Panc1 (cell line): Measurements from ENCODE around the gene ITGA3.

Experiments used
- POLR2AphosphoS5 ChIP-seq: IDR thresholded peaks from 2 replicates; pipeline ENCODE4 v1.6.1; 2012; ENCODE audit warnings: mild to moderate bottlenecking, low read depth, low read length, moderate library complexity
- SIN3A ChIP-seq: IDR thresholded peaks from 2 replicates; pipeline ENCODE4 v1.6.1; 2012; ENCODE audit warnings: low read depth, mild to moderate bottlenecking, low read length, moderate library complexity, borderline replicate concordance; ENCODE audit not compliant: insufficient read depth
- TCF7L2 ChIP-seq: IDR thresholded peaks from 2 replicates; pipeline ENCODE4 v1.6.1; 2011; ENCODE audit warnings: mild to moderate bottlenecking, low read depth, low read length, inconsistent platforms
- TF ChIP-seq, protein P1 (sequence below): fragments of 450-650 bp; IDR thresholded peaks from 2 replicates; pipeline ENCODE4 v1.5.1; 2017; ENCODE audit warnings: mild to moderate bottlenecking
- TF ChIP-seq, protein P2 (sequence below), 2 experiments: IDR thresholded peaks; 2 replicates each; pipeline ENCODE4 v1.6.1; 2011 to 2012; ENCODE audit warnings: low read depth in 2 of 2, control low read depth in 1 of 2, low read length in 1 of 2, mild to moderate bottlenecking in 1 of 2, moderate library complexity in 1 of 2; ENCODE audit not compliant: insufficient read depth in 1 of 2

DNA sequence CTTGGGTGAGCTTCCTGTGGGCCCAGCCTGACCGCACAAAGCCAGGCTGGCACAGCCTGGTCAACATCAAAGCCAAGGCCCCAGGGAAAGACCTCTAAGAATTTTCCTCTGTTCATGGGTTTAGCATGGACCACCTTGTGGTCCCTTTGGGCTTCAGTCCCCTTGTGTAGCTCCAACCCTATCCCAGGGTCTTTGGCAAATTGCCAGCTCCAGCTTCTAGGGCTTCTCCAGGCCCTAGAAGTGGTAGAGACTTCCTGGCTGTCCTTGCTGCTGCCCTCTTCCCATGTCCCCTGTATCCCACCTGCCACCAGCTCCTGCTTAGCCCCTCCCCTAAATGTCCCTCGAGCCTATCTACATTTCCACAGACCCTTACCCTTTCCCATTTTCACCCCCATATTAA lies 9.7 kb upstream of the ITGA3 start:
- TF ChIP-seq, protein P1, sequence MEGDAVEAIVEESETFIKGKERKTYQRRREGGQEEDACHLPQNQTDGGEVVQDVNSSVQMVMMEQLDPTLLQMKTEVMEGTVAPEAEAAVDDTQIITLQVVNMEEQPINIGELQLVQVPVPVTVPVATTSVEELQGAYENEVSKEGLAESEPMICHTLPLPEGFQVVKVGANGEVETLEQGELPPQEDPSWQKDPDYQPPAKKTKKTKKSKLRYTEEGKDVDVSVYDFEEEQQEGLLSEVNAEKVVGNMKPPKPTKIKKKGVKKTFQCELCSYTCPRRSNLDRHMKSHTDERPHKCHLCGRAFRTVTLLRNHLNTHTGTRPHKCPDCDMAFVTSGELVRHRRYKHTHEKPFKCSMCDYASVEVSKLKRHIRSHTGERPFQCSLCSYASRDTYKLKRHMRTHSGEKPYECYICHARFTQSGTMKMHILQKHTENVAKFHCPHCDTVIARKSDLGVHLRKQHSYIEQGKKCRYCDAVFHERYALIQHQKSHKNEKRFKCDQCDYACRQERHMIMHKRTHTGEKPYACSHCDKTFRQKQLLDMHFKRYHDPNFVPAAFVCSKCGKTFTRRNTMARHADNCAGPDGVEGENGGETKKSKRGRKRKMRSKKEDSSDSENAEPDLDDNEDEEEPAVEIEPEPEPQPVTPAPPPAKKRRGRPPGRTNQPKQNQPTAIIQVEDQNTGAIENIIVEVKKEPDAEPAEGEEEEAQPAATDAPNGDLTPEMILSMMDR, result no peak
- no peak for TF ChIP-seq SIN3A
- TF ChIP-seq, protein P2, sequence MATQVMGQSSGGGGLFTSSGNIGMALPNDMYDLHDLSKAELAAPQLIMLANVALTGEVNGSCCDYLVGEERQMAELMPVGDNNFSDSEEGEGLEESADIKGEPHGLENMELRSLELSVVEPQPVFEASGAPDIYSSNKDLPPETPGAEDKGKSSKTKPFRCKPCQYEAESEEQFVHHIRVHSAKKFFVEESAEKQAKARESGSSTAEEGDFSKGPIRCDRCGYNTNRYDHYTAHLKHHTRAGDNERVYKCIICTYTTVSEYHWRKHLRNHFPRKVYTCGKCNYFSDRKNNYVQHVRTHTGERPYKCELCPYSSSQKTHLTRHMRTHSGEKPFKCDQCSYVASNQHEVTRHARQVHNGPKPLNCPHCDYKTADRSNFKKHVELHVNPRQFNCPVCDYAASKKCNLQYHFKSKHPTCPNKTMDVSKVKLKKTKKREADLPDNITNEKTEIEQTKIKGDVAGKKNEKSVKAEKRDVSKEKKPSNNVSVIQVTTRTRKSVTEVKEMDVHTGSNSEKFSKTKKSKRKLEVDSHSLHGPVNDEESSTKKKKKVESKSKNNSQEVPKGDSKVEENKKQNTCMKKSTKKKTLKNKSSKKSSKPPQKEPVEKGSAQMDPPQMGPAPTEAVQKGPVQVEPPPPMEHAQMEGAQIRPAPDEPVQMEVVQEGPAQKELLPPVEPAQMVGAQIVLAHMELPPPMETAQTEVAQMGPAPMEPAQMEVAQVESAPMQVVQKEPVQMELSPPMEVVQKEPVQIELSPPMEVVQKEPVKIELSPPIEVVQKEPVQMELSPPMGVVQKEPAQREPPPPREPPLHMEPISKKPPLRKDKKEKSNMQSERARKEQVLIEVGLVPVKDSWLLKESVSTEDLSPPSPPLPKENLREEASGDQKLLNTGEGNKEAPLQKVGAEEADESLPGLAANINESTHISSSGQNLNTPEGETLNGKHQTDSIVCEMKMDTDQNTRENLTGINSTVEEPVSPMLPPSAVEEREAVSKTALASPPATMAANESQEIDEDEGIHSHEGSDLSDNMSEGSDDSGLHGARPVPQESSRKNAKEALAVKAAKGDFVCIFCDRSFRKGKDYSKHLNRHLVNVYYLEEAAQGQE (IDR thresholded peaks at IDR 0.05; ENCODE audit: insufficient read depth in 1 of 2, low read depth in 2 of 2, low read length in 1 of 2), result no peak
- TF ChIP-seq POLR2AphosphoS5, result no peak
- TF ChIP-seq TCF7L2, result no peak
